Caco-2 (cell line): ENCODE results near the gene CDC42. TPM values are rescaled to one million over a fixed set of nuclear protein-coding genes. Genes with fewer than 3 reads are reported as not detected.
"Not testable (repeated sequence)": the region's sequence is repeated elsewhere in the genome, so short reads cannot be mapped to it uniquely, and the experiment has no call there.

Source experiments
- Bru-seq: library from RNA; stranded (reverse); fragments of 400-500 nt; gene quantifications from one replicate; lab custom pipeline; 2021; lab: Mats Ljungman, UMichigan
- BruChase-seq, 2 experiments: library from RNA; stranded (reverse); fragments of 400-500 nt; gene quantifications; one replicate each; lab custom pipeline; 2021; lab: Mats Ljungman, UMichigan
- BruUV-seq: library from RNA; stranded (reverse); fragments of 400-500 nt; replicated peaks from 2 replicates; lab custom pipeline; 2021; lab: Mats Ljungman, UMichigan
- CTCF ChIA-PET: fragments of 300-600 bp; sonication (Branson Sonifier 250); formaldehyde crosslinking; loops from one replicate; lab custom pipeline; 2022; ENCODE audit warnings: antibody characterized with exemption; lab: Charles Lee
- POLR2A ChIA-PET: fragments of 300-600 bp; sonication (Branson Sonifier 250); formaldehyde crosslinking; loops from one replicate; lab custom pipeline; 2022; ENCODE audit warnings: antibody characterized with exemption; lab: Charles Lee
- DNase-seq, 2 experiments: peaks; one replicate each; pipeline versions ENCODE4 v3.0.0 to v3.0.0-alpha.2; 2020 to 2022
- H3K27me3 ChIP-seq: replicated peaks from 2 replicates; pipeline ENCODE4 v1.6.0; 2011; ENCODE audit warnings: low read length; ENCODE audit not compliant: control insufficient read depth, insufficient read depth
- H3K36me3 ChIP-seq: 2 replicates; pipeline ENCODE4 v1.5.1; 2011; ENCODE audit warnings: low read length; ENCODE audit not compliant: control insufficient read depth, insufficient read depth
- H3K4me1 ChIP-seq: fragments of 250-450 bp; sonication (Bioruptor Pico); 2 replicates; pipeline ENCODE4 v1.5.1; 2020; ENCODE audit warnings: mild to moderate bottlenecking
- H3K4me3 ChIP-seq: 2 replicates; pipeline ENCODE4 v1.5.1; 2011; ENCODE audit warnings: low read depth, mild to moderate bottlenecking, control low read depth, low read length
- H3K9me3 ChIP-seq: fragments of 250-450 bp; sonication (Bioruptor Pico); 2 replicates; pipeline ENCODE4 v1.5.1; 2020; ENCODE audit warnings: mild to moderate bottlenecking, moderate library complexity
- H3K27ac Mint-ChIP-seq: one replicate; pipeline ENCODE4 v1.8.0; 2022; ENCODE audit warnings: mixed read lengths; ENCODE audit not compliant: unreplicated experiment
- H3K27me3 Mint-ChIP-seq: one replicate; pipeline ENCODE4 v1.8.0; 2022; ENCODE audit warnings: mixed read lengths; ENCODE audit not compliant: insufficient read depth, unreplicated experiment
- H3K36me3 Mint-ChIP-seq: one replicate; pipeline ENCODE4 v1.8.0; 2022; ENCODE audit warnings: mild to moderate bottlenecking, mixed read lengths; ENCODE audit not compliant: insufficient read depth, unreplicated experiment
- H3K4me1 Mint-ChIP-seq: one replicate; pipeline ENCODE4 v1.8.0; 2022; ENCODE audit warnings: low read depth, mixed read lengths; ENCODE audit not compliant: unreplicated experiment
- H3K4me3 Mint-ChIP-seq: one replicate; pipeline ENCODE4 v1.8.0; 2022; ENCODE audit warnings: mild to moderate bottlenecking, moderate library complexity, mixed read lengths; ENCODE audit not compliant: unreplicated experiment
- H3K9me3 Mint-ChIP-seq: one replicate; pipeline ENCODE4 v1.8.0; 2022; ENCODE audit warnings: mixed read lengths; ENCODE audit not compliant: unreplicated experiment
- intact Hi-C: fragments of 100-400 bp; cut with micrococcal nuclease; formaldehyde crosslinking; loops from one replicate; pipeline ENCODE4 v1.10.0; 2022; ENCODE audit not compliant: unreplicated experiment
- long read RNA-seq: library from polyadenylated mRNA; stranded (forward); transcript quantifications from one replicate; pipeline ENCODE4 v2.0.0, GENCODE V29; 2022
- total RNA-seq: library from RNA; stranded (reverse); gene quantifications from 2 replicates; pipeline ENCODE4 v1.2.3, GENCODE V29; 2022
- TF ChIP-seq, protein P1 (sequence below), 2 experiments: fragments of 200-600 bp in 1 of 2; IDR thresholded peaks; 1 replicate in 1 of 2; 2 replicates in 1 of 2; pipeline versions ENCODE4 v1.5.1 to v1.8.0; 2011 to 2022; ENCODE audit warnings: antibody characterized with exemption in 1 of 2, control low read depth in 1 of 2, inconsistent platforms in 1 of 2, low read depth in 1 of 2, low read length in 1 of 2, mild to moderate bottlenecking in 1 of 2, moderate library complexity in 1 of 2; ENCODE audit not compliant: insufficient read depth in 1 of 2, severe bottlenecking in 1 of 2, unreplicated experiment in 1 of 2

Gene CDC42
- total RNA-seq, result 240 and 251 TPM in 2 replicates
- Bru-seq, nascent RNA, result percentile 97 among the genes with signal in this experiment
- percentile 92 among the genes with signal in this experiment for BruChase-seq, experiment 1, labeled RNA remaining after a 2-hour chase
- percentile 96 among the genes with signal in this experiment for BruChase-seq, experiment 2, labeled RNA remaining after a 6-hour chase
- long read RNA-seq, partial matches to known transcripts, result 28 of 93 reads
- long read RNA-seq, other reads (novel, unspliced or antisense), result 61 of 93 reads

DNA sequence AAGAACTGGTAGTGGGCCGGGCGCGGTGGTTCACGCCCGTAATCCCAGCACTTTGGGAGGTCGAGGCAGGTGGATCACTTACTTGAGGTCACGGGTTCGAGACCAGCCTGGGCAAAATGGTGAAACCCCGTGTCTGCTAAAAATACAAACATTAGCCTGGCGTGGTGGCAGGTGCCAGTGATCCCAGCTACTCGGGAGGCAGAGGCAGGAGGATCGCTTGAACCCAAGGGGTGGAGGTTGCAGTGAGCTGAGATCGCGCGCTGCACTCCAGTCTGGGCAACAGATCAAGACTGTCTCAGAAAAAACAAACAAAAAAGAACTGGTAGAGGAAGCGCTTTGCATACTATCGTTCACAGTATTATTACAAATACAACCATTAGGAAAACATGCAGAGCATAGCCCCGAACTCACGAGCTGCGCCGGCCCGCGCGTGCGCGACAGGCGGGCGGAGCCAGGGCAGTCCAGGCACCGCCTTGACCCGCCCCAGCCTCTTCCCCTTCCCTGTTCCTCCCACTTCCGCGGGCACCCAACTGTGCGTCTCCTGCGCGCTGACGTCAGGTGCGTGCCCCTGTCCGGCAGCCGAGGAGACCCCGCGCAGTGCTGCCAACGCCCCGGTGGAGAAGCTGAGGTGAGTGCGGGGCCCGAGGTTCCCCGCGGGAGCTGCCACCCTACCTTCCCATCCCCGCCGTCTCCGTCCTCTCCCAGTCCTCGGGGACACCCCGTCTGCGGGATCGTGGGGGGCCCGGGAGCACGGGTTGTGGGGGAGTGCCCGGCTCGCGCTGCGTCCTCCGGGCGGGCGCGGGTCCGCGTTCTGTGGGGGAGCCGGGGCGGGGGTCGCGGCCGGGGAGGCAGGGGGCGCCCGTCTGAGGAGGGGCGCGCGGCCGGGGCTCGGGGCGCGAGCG, at the start of gene CDC42:
CDC42 (plus strand) TSS at position 595 of the 902 bp plus-strand sequence. CDS start 25,770 bp downstream, outside the sequence.
- no peaks in the 10 kb centered on the region for H3K27me3 Mint-ChIP-seq
- CTCF ChIA-PET, result interaction anchor here (1.0 to 1.6 kb wide), 3 partner anchors 21 to 364 kb away, joined by 3 to 10 read pairs (median 4); no protein-coding TSS in a partner anchor
- H3K36me3 Mint-ChIP-seq, result peaks cover 49% of the 10 kb centered on the region
- H3K36me3 ChIP-seq, result no peaks in the 10 kb centered on the region
- DNase-seq, result peak; percentile 97 to 98
- no peaks in the 10 kb centered on the region for H3K27me3 ChIP-seq
- intact Hi-C loops, result loop anchor here (1.0 kb wide), 1 partner anchor 27 kb away; no protein-coding TSS in a partner anchor
- H3K4me3 ChIP-seq, result peak within 1 kb of the TSS; percentile 69
- peaks cover 11% of the 10 kb centered on the region; the same call in 1 of the 2 replicates for H3K4me1 ChIP-seq
- no TSS peak for BruUV-seq
- H3K9me3 Mint-ChIP-seq, result no peaks in the 10 kb centered on the region
- TF ChIP-seq, protein P1, sequence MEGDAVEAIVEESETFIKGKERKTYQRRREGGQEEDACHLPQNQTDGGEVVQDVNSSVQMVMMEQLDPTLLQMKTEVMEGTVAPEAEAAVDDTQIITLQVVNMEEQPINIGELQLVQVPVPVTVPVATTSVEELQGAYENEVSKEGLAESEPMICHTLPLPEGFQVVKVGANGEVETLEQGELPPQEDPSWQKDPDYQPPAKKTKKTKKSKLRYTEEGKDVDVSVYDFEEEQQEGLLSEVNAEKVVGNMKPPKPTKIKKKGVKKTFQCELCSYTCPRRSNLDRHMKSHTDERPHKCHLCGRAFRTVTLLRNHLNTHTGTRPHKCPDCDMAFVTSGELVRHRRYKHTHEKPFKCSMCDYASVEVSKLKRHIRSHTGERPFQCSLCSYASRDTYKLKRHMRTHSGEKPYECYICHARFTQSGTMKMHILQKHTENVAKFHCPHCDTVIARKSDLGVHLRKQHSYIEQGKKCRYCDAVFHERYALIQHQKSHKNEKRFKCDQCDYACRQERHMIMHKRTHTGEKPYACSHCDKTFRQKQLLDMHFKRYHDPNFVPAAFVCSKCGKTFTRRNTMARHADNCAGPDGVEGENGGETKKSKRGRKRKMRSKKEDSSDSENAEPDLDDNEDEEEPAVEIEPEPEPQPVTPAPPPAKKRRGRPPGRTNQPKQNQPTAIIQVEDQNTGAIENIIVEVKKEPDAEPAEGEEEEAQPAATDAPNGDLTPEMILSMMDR (IDR thresholded peaks at IDR 0.05; ENCODE audit: insufficient read depth in 1 of 2, low read depth in 1 of 2, low read length in 1 of 2, severe bottlenecking in 1 of 2, unreplicated experiment in 1 of 2), result no peak
- H3K4me3 Mint-ChIP-seq, result peak within 1 kb of the TSS; percentile 98
- no peaks in the 10 kb centered on the region for H3K9me3 ChIP-seq
- H3K4me1 Mint-ChIP-seq, result peaks cover 14% of the 10 kb centered on the region
- POLR2A ChIA-PET, result interaction anchor here (0.6 to 1.4 kb wide), 5 partner anchors 17 to 27 kb away, joined by 3 to 19 read pairs (median 5); no protein-coding TSS in a partner anchor
- peak within 1 kb of the TSS; percentile 99 for H3K27ac Mint-ChIP-seq

DNA sequence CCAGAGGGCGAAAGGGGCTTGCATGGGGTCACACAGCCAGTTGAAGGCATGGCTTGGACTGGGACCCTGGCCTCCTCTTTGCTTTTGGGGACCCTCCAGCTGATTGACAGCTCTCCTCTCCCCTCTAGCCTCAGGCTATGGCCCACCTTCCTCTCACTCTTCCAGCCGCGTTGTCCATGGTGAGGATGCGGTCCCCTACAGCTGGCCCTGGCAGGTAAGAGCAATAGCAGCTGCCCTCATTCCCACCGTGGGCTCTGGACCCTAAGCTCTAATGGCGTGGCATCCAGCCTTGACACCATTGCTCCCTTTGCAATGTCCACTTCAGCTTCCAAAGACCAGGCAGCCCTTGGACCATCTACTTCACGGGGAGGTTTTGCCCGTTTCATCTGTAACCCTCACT, 49.6 kb upstream of the CDC42 start:
- DNase-seq, H3K4me3 Mint-ChIP-seq, BruUV-seq, H3K4me3 ChIP-seq, H3K36me3 Mint-ChIP-seq, H3K4me1 Mint-ChIP-seq, H3K27me3 Mint-ChIP-seq, H3K36me3 ChIP-seq, intact Hi-C loops, POLR2A ChIA-PET, CTCF ChIA-PET, H3K27me3 ChIP-seq, H3K4me1 ChIP-seq, H3K9me3 ChIP-seq, H3K9me3 Mint-ChIP-seq, H3K27ac Mint-ChIP-seq: not testable (repeated sequence)

DNA sequence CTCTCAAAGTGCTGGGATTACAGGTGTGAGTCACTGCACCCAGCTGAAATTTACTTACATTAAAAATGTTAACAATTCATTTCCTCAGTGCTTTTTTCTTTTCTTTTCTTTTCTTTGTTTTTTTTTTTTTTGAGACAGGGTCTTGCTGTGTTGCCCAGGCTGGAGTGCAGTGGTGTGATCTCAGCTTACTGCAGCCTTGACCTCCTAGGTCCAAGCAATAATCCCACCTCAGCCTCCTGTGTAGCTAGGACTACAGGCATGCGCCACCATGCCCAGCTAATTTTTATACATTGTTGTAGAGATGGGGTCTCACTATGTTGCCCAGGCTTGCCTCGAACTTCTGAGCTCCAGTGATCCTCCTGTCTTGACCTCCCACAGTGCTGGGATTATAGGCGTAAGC, 48.5 kb upstream of the CDC42 start:
- BruUV-seq, H3K4me3 ChIP-seq, H3K36me3 ChIP-seq, H3K4me3 Mint-ChIP-seq, H3K9me3 Mint-ChIP-seq, H3K9me3 ChIP-seq, POLR2A ChIA-PET, intact Hi-C loops, H3K27ac Mint-ChIP-seq, H3K27me3 Mint-ChIP-seq, DNase-seq, H3K27me3 ChIP-seq, H3K4me1 ChIP-seq, H3K36me3 Mint-ChIP-seq, H3K4me1 Mint-ChIP-seq: not testable (repeated sequence)
- CTCF ChIA-PET, result interaction anchor here (0.7 kb wide), 2 partner anchors 70 to 155 kb away, joined by 3 to 5 read pairs; no protein-coding TSS in a partner anchor
